ENCODE results near the gene HIBADH. TPM values are rescaled to one million over a fixed set of nuclear protein-coding genes. Genes with fewer than 3 reads are reported as not detected.

HIBADH gene
- total RNA-seq, 4 donors from 2014 or later, result 38.9 to 58.8 (median 52.2) TPM

- Histone ChIP-seq H3K4me3 (no peak overlapping the region), H3K4me1 (peaks cover 0 to 4% of the 10 kb centered on the region in 2 donors), H3K27me3 (no peaks in the 10 kb centered on the region), H3K36me3 (no peaks in the 10 kb centered on the region), H3K9me3 (no peaks in the 10 kb centered on the region), H3K27ac (no peak overlapping the region)
- DNase-seq, result no peak
- intact Hi-C loops (cut with DNase I; ENCODE audit: low total_unique reads), result no loop called here
- TF ChIP-seq CTCF (IDR thresholded peaks at IDR 0.05), result no peak
- TF ChIP-seq POLR2A (IDR thresholded peaks at IDR 0.05), result no peak
These were observed 139.4 kb downstream of the HIBADH start for GRCh38 chr7:27523321-27523720.

GRCh38 chr7:27522566-27522965, 140.1 kb downstream of the HIBADH start:
- no peak for DNase-seq
- Histone ChIP-seq H3K4me3 (no peak overlapping the region), H3K36me3 (no peaks in the 10 kb centered on the region), H3K27ac (no peak overlapping the region), H3K4me1 (peaks cover 0 to 4% of the 10 kb centered on the region in 2 donors), H3K27me3 (no peaks in the 10 kb centered on the region), H3K9me3 (no peaks in the 10 kb centered on the region)
- intact Hi-C loops (cut with DNase I; ENCODE audit: low total_unique reads), result no loop called here
- TF ChIP-seq POLR2A (IDR thresholded peaks at IDR 0.05) (no peak), CTCF (IDR thresholded peaks at IDR 0.05) (no peak)

GRCh38 chr7:27520815-27521790, 141.6 kb downstream of the HIBADH start:
- peak; percentile 79 to 87 for DNase-seq
- Histone ChIP-seq H3K4me1 (peaks cover 0 to 4% of the 10 kb centered on the region in 2 donors), H3K9me3 (no peaks in the 10 kb centered on the region), H3K27ac (no peak overlapping the region), H3K27me3 (no peaks in the 10 kb centered on the region), H3K36me3 (no peaks in the 10 kb centered on the region), H3K4me3 (no peak overlapping the region)
- intact Hi-C loops (cut with DNase I; ENCODE audit: low total_unique reads), result no loop called here
- TF ChIP-seq CTCF (IDR thresholded peaks at IDR 0.05), result no peak

GRCh38 chr7:27519793-27520469, 142.8 kb downstream of the HIBADH start:
- intact Hi-C loops (cut with DNase I; ENCODE audit: low total_unique reads), result no loop called here
- Histone ChIP-seq H3K4me1 (peaks cover 0 to 4% of the 10 kb centered on the region in 2 donors), H3K27me3 (no peaks in the 10 kb centered on the region), H3K4me3 (no peak overlapping the region), H3K9me3 (no peaks in the 10 kb centered on the region), H3K36me3 (no peaks in the 10 kb centered on the region), H3K27ac (peak overlapping the region in 1 of 2 donors; percentile 16)
- TF ChIP-seq CTCF (IDR thresholded peaks at IDR 0.05) (no peak), POLR2A (IDR thresholded peaks at IDR 0.05) (no peak)
- no peak for DNase-seq
